Endodermal cell (in vitro differentiated cells): ENCODE data around the gene ALPL. TPM values are rescaled to one million over a fixed set of nuclear protein-coding genes. Genes with fewer than 3 reads are reported as not detected.

ENCODE experiments used
- DNase-seq: peaks from one replicate; pipeline ENCODE4 v3.0.0-alpha.2; 2017
- H3K27ac ChIP-seq: 2 replicates; pipeline ENCODE4 v1.5.1; 2013; ENCODE audit warnings: mild to moderate bottlenecking, low read depth, low read length, moderate library complexity
- H3K27me3 ChIP-seq: 2 replicates; pipeline ENCODE4 v1.6.1; 2013; ENCODE audit warnings: mild to moderate bottlenecking, low read length, moderate library complexity; ENCODE audit not compliant: insufficient read depth, control insufficient read depth, poor library complexity, severe bottlenecking
- H3K36me3 ChIP-seq: 2 replicates; pipeline ENCODE4 v1.7.0; 2013; ENCODE audit warnings: mild to moderate bottlenecking, low read length, moderate library complexity; ENCODE audit not compliant: control insufficient read depth, insufficient read depth
- H3K4me1 ChIP-seq: one replicate; pipeline ENCODE4 v1.7.0; 2013; ENCODE audit warnings: low read length; ENCODE audit not compliant: control insufficient read depth, insufficient read depth
- H3K4me3 ChIP-seq: 2 replicates; pipeline ENCODE4 v1.5.1; 2013; ENCODE audit warnings: mild to moderate bottlenecking, low read length, moderate library complexity
- H3K9ac ChIP-seq: 2 replicates; pipeline ENCODE4 v1.6.1; 2013; ENCODE audit warnings: mild to moderate bottlenecking, low read length, moderate library complexity; ENCODE audit not compliant: poor library complexity, severe bottlenecking; ENCODE audit errors: extremely low read depth
- H3K9me3 ChIP-seq: 2 replicates; pipeline ENCODE4 v1.6.1; 2013; ENCODE audit warnings: mild to moderate bottlenecking, low read length, moderate library complexity; ENCODE audit not compliant: control insufficient read depth
- H3K27ac Mint-ChIP-seq: 2 replicates; pipeline ENCODE4 v1.8.0; 2020; ENCODE audit warnings: mixed read lengths
- H3K27me3 Mint-ChIP-seq: 2 replicates; pipeline ENCODE4 v1.8.0; 2021; ENCODE audit warnings: mild to moderate bottlenecking, mixed read lengths; ENCODE audit not compliant: insufficient read depth
- H3K36me3 Mint-ChIP-seq: 2 replicates; pipeline ENCODE4 v1.8.0; 2020; ENCODE audit warnings: low read depth, mixed read lengths
- H3K4me1 Mint-ChIP-seq: 2 replicates; pipeline ENCODE4 v1.8.0; 2020; ENCODE audit warnings: mixed read lengths
- H3K4me3 Mint-ChIP-seq: 2 replicates; pipeline ENCODE4 v1.8.0; 2020; ENCODE audit warnings: mild to moderate bottlenecking, moderate library complexity, mixed read lengths
- H3K9me3 Mint-ChIP-seq: 2 replicates; pipeline ENCODE4 v1.8.0; 2020; ENCODE audit warnings: mild to moderate bottlenecking, mixed read lengths
- CTCF ChIP-seq: fragments of 200-600 bp; sonication (generic); conservative IDR thresholded peaks from 2 replicates; pipeline ENCODE4 v1.5.0; 2021; ENCODE audit warnings: antibody characterized with exemption, mild to moderate bottlenecking
- WGBS, 2 experiments: methylation state at CpG; one replicate each; pipeline versions ENCODE4 v1.1.5 to v1.1.7; 2013; ENCODE audit warnings: missing lambda C conversion rate in 2 of 2, mixed read lengths in 1 of 2; ENCODE audit not compliant: insufficient coverage in 1 of 2, insufficient read length in 1 of 2; 5-methylcytosine and 5-hydroxymethylcytosine counted together
- total RNA-seq, 2 donors: library from RNA; stranded (reverse); fragmentation: NEBNext Ultra II Directional in 1 of 2; extraction: Animal tissue kit (Norgen Biotek cat#: 25700) in 1 of 2; gene quantifications; 2 replicates in 1 of 2; 3 replicates in 1 of 2; pipeline ENCODE4 v1.2.1, GENCODE V29; 2021

The ALPL gene
- total RNA-seq, 2 donors from 2014 or later = 94.8 to 117 TPM

- no peak for DNase-seq
- H3K9me3 ChIP-seq = no peaks in the 10 kb centered on the region
- Mint-ChIP-seq H3K27ac (no peak overlapping the region), H3K36me3 (no peaks in the 10 kb centered on the region), H3K4me3 (no peak overlapping the region), H3K27me3 (peaks cover 11% of the 10 kb centered on the region), H3K9me3 (no peaks in the 10 kb centered on the region), H3K4me1 (peaks cover 15% of the 10 kb centered on the region)
- H3K27me3 ChIP-seq = no peaks in the 10 kb centered on the region
- WGBS, 2 experiments = 91 to 92% methylated on average over 7 to 12 of the region's 12 CpGs
- H3K4me3 ChIP-seq = no peak overlapping the region
- H3K9ac ChIP-seq = no peak overlapping the region
- no peak overlapping the region for H3K27ac ChIP-seq
- H3K36me3 ChIP-seq = no peaks in the 10 kb centered on the region
- TF ChIP-seq CTCF = no peak
- H3K4me1 ChIP-seq = peaks cover 14% of the 10 kb centered on the region
Measured at GRCh38 chr1:21620011-21620410, 110.8 kb downstream of the ALPL start.

- H3K4me1 ChIP-seq = peaks cover 14% of the 10 kb centered on the region
- no peaks in the 10 kb centered on the region for H3K36me3 Mint-ChIP-seq
- peaks cover 15% of the 10 kb centered on the region for H3K4me1 Mint-ChIP-seq
- H3K27ac Mint-ChIP-seq = no peak overlapping the region
- no peak overlapping the region for H3K27ac ChIP-seq
- H3K9me3 Mint-ChIP-seq = no peaks in the 10 kb centered on the region
- 61 to 80% methylated on average over 8 to 16 of the region's 16 CpGs for WGBS, 2 experiments
- TF ChIP-seq CTCF = no peak
- no peaks in the 10 kb centered on the region for H3K36me3 ChIP-seq
- no peaks in the 10 kb centered on the region for H3K9me3 ChIP-seq
- H3K4me3 ChIP-seq = no peak overlapping the region
- no peak overlapping the region for H3K4me3 Mint-ChIP-seq
- no peaks in the 10 kb centered on the region for H3K27me3 ChIP-seq
- no peak overlapping the region for H3K9ac ChIP-seq
- DNase-seq = no peak
- peaks cover 11% of the 10 kb centered on the region for H3K27me3 Mint-ChIP-seq
Measured at GRCh38 chr1:21620496-21620895, 111.3 kb downstream of the ALPL start.

- H3K4me1 Mint-ChIP-seq = peaks cover 17% of the 10 kb centered on the region
- H3K27me3 Mint-ChIP-seq = peaks cover 11% of the 10 kb centered on the region
- no peaks in the 10 kb centered on the region for H3K9me3 ChIP-seq
- H3K4me3 ChIP-seq = no peak overlapping the region
- H3K4me1 ChIP-seq = peaks cover 14% of the 10 kb centered on the region
- no peak overlapping the region for H3K27ac ChIP-seq
- 88 to 90% methylated on average over 4 to 7 of the region's 7 CpGs for WGBS, 2 experiments
- H3K36me3 ChIP-seq = no peaks in the 10 kb centered on the region
- peak overlapping the region; percentile 54 for H3K4me3 Mint-ChIP-seq
- no peak for TF ChIP-seq CTCF
- H3K9ac ChIP-seq = no peak overlapping the region
- H3K9me3 Mint-ChIP-seq = no peaks in the 10 kb centered on the region
- no peak for DNase-seq
- H3K36me3 Mint-ChIP-seq = no peaks in the 10 kb centered on the region
- H3K27me3 ChIP-seq = no peaks in the 10 kb centered on the region
- H3K27ac Mint-ChIP-seq = no peak overlapping the region
Measured at GRCh38 chr1:21621051-21621450, 111.8 kb downstream of the ALPL start.
